M059J (cell line): ENCODE measurements around the gene ILF3. TPM values are rescaled to one million over a fixed set of nuclear protein-coding genes. Genes with fewer than 3 reads are reported as not detected.

Experiments used
- DNase-seq: peaks from one replicate; pipeline ENCODE4 v3.0.0-alpha.2; 2012; ENCODE audit warnings: low read depth
- total RNA-seq: library from RNA; depleted of rRNA; stranded (reverse); fragments of >200 nt; shearing (Covaris generic); gene quantifications from 2 replicates; pipeline ENCODE4 v1.2.3, GENCODE V29; 2014; rRNA removed

Gene ILF3
- total RNA-seq, 1 experiment from 2014 or later: 139 TPM

DNA sequence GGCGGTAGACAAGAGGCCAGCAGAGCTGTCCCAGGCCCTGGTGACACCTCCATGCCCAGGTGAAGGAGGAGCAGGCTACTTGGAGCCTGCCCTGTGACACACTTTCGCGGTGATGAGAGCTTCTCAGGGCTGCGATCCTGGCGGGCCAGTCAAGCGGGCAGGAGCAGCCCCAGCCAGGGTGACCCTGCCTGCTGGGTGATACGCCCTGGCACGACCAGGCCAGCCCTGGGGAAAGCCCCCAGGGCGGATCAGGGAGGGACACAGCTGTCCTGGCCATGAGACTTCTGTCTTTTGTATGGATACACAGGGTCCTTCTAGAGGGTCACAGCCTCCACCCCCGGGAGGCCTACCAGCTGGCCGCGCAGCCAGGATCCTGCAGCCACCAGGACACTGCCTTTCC, 76.8 kb downstream of the ILF3 start:
- no peak for DNase-seq

DNA sequence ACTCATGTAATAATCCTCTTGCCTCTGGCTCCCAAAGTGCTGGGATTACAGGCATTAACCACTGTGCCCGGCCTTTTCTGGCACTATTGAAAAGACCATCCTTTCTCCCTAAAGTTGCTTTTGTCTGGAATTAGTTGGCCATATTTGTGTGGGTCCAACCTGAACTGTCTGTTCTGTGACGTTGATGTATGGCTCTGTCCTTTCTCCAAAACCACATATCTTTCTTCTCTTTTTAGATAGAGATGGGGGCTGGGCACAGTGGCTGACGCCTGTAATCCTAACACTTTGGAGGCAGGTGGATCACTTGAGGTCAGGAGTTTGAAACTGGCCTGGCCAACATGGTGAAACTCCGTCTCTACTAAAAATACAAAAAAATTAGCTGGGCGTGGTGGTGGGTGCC, 81.6 kb downstream of the ILF3 start:
- DNase-seq: no peak

DNA sequence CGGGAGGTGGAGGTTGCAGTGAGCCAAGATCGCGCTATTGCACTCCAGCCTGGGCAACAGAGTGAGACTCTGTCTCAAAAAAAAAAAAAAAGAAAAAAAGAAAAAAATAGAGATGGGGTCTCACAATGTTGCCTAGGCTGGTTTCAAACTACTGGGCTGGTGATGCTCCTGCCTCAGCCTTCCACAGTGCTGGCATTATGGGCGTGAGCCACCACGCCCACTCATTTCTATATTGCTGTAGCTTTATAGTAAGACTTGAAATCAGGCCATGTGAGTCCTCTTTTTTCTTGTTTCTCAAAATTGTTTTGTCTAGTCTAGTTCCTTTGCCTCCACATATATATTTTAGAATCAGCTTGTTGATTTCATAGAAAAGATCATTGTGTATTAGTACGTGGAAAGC, 82.0 kb downstream of the ILF3 start:
- no peak for DNase-seq

DNA sequence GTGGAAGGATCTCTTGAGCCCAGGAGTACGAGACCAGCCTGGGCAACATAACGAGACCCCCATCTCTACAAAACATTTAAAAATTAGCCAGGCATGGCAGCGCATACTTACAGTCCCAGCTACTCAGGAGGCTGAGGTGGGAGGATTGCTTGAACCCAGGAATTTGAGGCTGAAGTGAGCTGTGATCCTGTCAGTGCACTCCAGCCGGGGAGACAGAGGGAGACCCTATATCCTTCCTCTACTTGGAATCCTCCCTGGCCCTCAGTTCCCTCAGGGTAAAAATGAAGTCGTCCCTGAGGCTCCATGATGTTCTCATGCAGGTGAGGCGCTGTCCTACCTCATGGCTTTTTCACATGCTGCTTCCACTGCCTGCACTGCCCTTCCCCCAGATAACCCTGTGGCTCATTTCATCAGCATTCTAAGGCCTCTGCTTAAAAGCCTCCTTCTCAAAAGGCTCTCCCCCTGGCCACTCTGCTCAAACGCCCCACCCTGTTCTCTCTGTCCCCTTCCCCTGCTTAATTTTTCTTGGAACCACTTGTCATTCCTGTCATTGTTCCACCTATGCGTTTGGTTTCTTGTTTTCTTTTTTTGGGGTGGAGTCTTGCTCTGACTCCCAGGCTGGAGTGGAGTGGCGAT, 82.9 kb downstream of the ILF3 start:
- DNase-seq: no peak

DNA sequence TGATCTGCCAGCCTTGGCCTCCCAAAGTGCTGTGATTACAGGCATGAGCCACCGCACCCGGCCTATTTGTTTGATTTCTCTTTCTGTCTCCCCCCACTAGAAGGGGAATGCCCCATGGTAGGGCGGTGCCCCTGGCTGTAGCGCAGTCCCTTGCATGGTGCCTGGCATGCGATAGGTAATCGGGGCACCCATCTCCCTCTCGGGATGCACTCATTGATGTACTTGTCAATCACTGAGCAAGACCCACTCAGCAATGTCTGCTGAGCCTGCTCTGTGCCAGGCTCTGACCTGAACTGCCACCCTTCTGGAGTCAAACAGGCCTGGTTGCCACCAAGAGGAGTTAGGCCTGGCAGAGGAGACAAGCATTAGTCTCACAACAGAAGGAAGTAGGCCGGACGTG, 83.6 kb downstream of the ILF3 start:
- DNase-seq: no peak

DNA sequence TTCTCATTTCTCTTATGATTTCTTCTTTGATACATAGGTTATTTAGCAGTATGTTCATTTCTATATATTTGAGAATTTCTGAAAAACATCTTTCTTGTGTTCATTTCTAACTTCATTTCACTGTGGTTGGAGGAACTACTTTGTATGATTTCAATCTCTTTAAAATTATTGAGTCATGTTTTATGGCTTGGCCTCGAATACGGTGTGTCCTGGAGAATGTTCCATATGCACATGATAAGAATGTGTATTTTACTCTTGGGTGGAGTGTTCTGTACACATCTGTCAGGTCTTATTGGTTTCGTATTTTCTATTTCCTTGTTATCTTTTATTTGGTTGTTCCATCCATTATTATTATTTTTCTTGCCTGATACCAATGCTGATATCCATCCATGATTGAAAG, 86.7 kb downstream of the ILF3 start:
- DNase-seq: no peak

Other genes starting within 250 kb of the ILF3 start
- gene PDE4A, start 233.8 kb upstream of the ILF3 start, total RNA-seq: 0.81 and 2.3 TPM in 2 replicates
- gene KEAP1, start 151.0 kb upstream of the ILF3 start, total RNA-seq: 39.8 and 75.4 TPM in 2 replicates
- 10.3 and 11.9 TPM in 2 replicates for gene S1PR5, start 136.9 kb upstream of the ILF3 start, total RNA-seq
- gene ATG4D, start 110.4 kb upstream of the ILF3 start, total RNA-seq: 24.3 and 40.1 TPM in 2 replicates
- 10.2 and 10.5 TPM in 2 replicates for gene KRI1, start 88.3 kb upstream of the ILF3 start, total RNA-seq
- 11.1 and 21.0 TPM in 2 replicates for gene CDKN2D, start 85.4 kb upstream of the ILF3 start, total RNA-seq
- 2.2 and 9.0 TPM in 2 replicates for gene AP1M2, start 67.0 kb upstream of the ILF3 start, total RNA-seq
- gene SLC44A2, start 28.8 kb upstream of the ILF3 start, total RNA-seq: 34.1 and 42.4 TPM in 2 replicates
- 14.3 and 19.7 TPM in 2 replicates for gene QTRT1, start 47.1 kb downstream of the ILF3 start, total RNA-seq
- 49.9 and 91.8 TPM in 2 replicates for gene DNM2, start 63.7 kb downstream of the ILF3 start, total RNA-seq
- 67.6 and 88.9 TPM in 2 replicates for gene TMED1, start 181.9 kb downstream of the ILF3 start, total RNA-seq
- gene C19orf38, start 194.1 kb downstream of the ILF3 start, total RNA-seq: 0.12 TPM in 1 of 2 replicates, not detected in the other
- gene CARM1, start 217.2 kb downstream of the ILF3 start, total RNA-seq: 16.5 and 24.1 TPM in 2 replicates